HCT116 (cell line): ENCODE measurements around the gene NAV1. TPM values are rescaled to one million over a fixed set of nuclear protein-coding genes. Genes with fewer than 3 reads are reported as not detected.

Source experiments
- ATAC-seq: fragments of 200-7000 bp; cut with Tn5 transposase; 2 replicates; pipeline ENCODE4 v1.9.1; 2020; ENCODE audit warnings: mild to moderate bottlenecking, moderate library complexity
- BruUV-seq: library from RNA; stranded (reverse); fragments of 400-500 nt; replicated peaks from 2 replicates; lab custom pipeline; 2021; lab: Mats Ljungman, UMichigan
- CTCF ChIA-PET: fragments of 300-600 bp; sonication (Branson Sonifier 250); formaldehyde crosslinking; loops from one replicate; lab custom pipeline; 2021; ENCODE audit warnings: antibody characterized with exemption; lab: Charles Lee
- POLR2A ChIA-PET: fragments of 300-600, 350-600 bp; sonication (Branson Sonifier 250); formaldehyde crosslinking; loops from one replicate; lab custom pipeline; 2021; ENCODE audit warnings: antibody characterized with exemption; lab: Charles Lee
- RAD21 ChIA-PET, 2 experiments: fragments of 300-600 bp; sonication (Branson Sonifier 250); formaldehyde crosslinking; loops; one replicate each; lab custom pipeline; 2023; ENCODE audit warnings: low total read pairs in 2 of 2; ENCODE audit not compliant: uncharacterized antibody in 2 of 2, unreplicated experiment in 2 of 2, low non-redundant PET in 1 of 2; lab: Charles Lee
- DNase-seq: peaks from one replicate; pipeline ENCODE4 v3.0.0-alpha.2; 2010; ENCODE audit warnings: low read depth, low spot score
- H2AFZ ChIP-seq: fragments of 200-600 bp; shearing (Covaris generic), sonication (generic); 2 replicates; pipeline ENCODE4 v1.6.1; 2017; ENCODE audit warnings: low read depth, mixed run types, mixed read lengths, antibody characterized with exemption, low read length; ENCODE audit not compliant: poor library complexity, severe bottlenecking
- H3K27ac ChIP-seq: 2 replicates; pipeline ENCODE4 v1.5.1; 2012; ENCODE audit warnings: low read depth, low read length
- H3K27me3 ChIP-seq: fragments of 200-600 bp; sonication (generic); 2 replicates; pipeline ENCODE4 v1.6.1; 2016; ENCODE audit warnings: mixed run types, low read length, mixed read lengths; ENCODE audit not compliant: insufficient read depth
- H3K36me3 ChIP-seq, 2 experiments: fragments of 200-500 bp in 1 of 2; fragments of 200-600 bp in 1 of 2; sonication (Bioruptor generic) in 1 of 2; sonication (generic) in 1 of 2; 2 replicates each; pipeline versions ENCODE4 v1.5.1 to v1.6.1; 2014 to 2016; ENCODE audit warnings: low read length in 2 of 2, inconsistent platforms in 1 of 2, mixed read lengths in 1 of 2, mixed run types in 1 of 2; ENCODE audit not compliant: insufficient read depth in 2 of 2, control insufficient read depth in 1 of 2
- H3K4me1 ChIP-seq, 2 experiments: fragments of 200-600 bp in 1 of 2; sonication (generic) in 1 of 2; 2 replicates each; pipeline versions ENCODE4 v1.5.1 to v1.6.1; 2012 to 2017; ENCODE audit warnings: low read length in 2 of 2, inconsistent platforms in 1 of 2, mild to moderate bottlenecking in 1 of 2, mixed read lengths in 1 of 2, mixed run types in 1 of 2, moderate library complexity in 1 of 2; ENCODE audit not compliant: insufficient read depth in 2 of 2, control insufficient read depth in 1 of 2
- H3K4me2 ChIP-seq: fragments of 200-600 bp; sonication (generic); 2 replicates; pipeline ENCODE4 v1.6.1; 2017; ENCODE audit warnings: mixed run types, low read length, mixed read lengths
- H3K4me3 ChIP-seq, 2 experiments: fragments of 200-600 bp in 1 of 2; sonication (generic) in 1 of 2; replicated peaks in 1 of 2; 2 replicates each; pipeline ENCODE4 v1.5.1; 2011 to 2016; ENCODE audit warnings: low read length in 2 of 2, control low read depth in 1 of 2, low read depth in 1 of 2, mild to moderate bottlenecking in 1 of 2, mixed read lengths in 1 of 2, mixed run types in 1 of 2
- H3K79me2 ChIP-seq: fragments of 200-600 bp; sonication (generic); 2 replicates; pipeline ENCODE4 v1.6.1; 2017; ENCODE audit warnings: mild to moderate bottlenecking, mixed run types, low read length, moderate library complexity, mixed read lengths; ENCODE audit not compliant: insufficient read depth
- H3K9ac ChIP-seq: fragments of 200-600 bp; sonication (generic); 2 replicates; pipeline ENCODE4 v1.6.1; 2016; ENCODE audit warnings: low read length, mixed read lengths
- H3K9me2 ChIP-seq: fragments of 200-600 bp; sonication (generic), shearing (Covaris generic); 2 replicates; pipeline ENCODE4 v1.6.1; 2017; ENCODE audit warnings: mixed run types, mild to moderate bottlenecking, moderate library complexity; ENCODE audit not compliant: insufficient read depth
- H3K9me3 ChIP-seq, 2 experiments: fragments of 200-500 bp in 1 of 2; fragments of 200-600 bp in 1 of 2; sonication (Bioruptor generic) in 1 of 2; sonication (generic) in 1 of 2; 2 replicates each; pipeline ENCODE4 v1.6.1; 2014 to 2017; ENCODE audit warnings: low read length in 2 of 2, mixed read lengths in 2 of 2, inconsistent platforms in 1 of 2, low read depth in 1 of 2, mild to moderate bottlenecking in 1 of 2, mixed run types in 1 of 2, moderate library complexity in 1 of 2; ENCODE audit not compliant: control insufficient read depth in 1 of 2, insufficient read depth in 1 of 2
- H4K20me1 ChIP-seq: fragments of 200-600 bp; sonication (generic), shearing (Covaris generic); 2 replicates; pipeline ENCODE4 v1.6.1; 2017; ENCODE audit warnings: mixed run types, mild to moderate bottlenecking, moderate library complexity; ENCODE audit not compliant: insufficient read depth
- ATF3 ChIP-seq: IDR thresholded peaks from 2 replicates; pipeline ENCODE4 v1.6.1; 2012
- CEBPB ChIP-seq: IDR thresholded peaks from 2 replicates; pipeline ENCODE4 v1.6.1; 2012; ENCODE audit warnings: low read depth
- CTCF ChIP-seq, 3 experiments: fragments of 200-600 bp in 1 of 3; sonication (generic) in 1 of 3; IDR thresholded peaks in 2 of 3; conservative IDR thresholded peaks in 1 of 3; 2 replicates each; pipeline ENCODE4 v1.5.1; 2012 to 2017; ENCODE audit warnings: low read depth in 2 of 3, low read length in 2 of 3, antibody characterized with exemption in 1 of 3, borderline replicate concordance in 1 of 3, control low read depth in 1 of 3, mild to moderate bottlenecking in 1 of 3, mixed read lengths in 1 of 3, mixed run types in 1 of 3, moderate library complexity in 1 of 3; ENCODE audit not compliant: insufficient read depth in 1 of 3
- EGR1 ChIP-seq: IDR thresholded peaks from 2 replicates; pipeline ENCODE4 v1.6.1; 2012; ENCODE audit warnings: low read depth
- ELF1 ChIP-seq: IDR thresholded peaks from 2 replicates; pipeline ENCODE4 v1.6.1; 2012; ENCODE audit warnings: low read depth, borderline replicate concordance
- EZH2 ChIP-seq: fragments of 200-600 bp; sonication (generic); IDR thresholded peaks from 2 replicates; pipeline ENCODE4 v1.6.1; 2017; ENCODE audit warnings: antibody characterized with exemption, mixed run types
- FOSL1 ChIP-seq: IDR thresholded peaks from 2 replicates; pipeline ENCODE4 v1.6.1; 2012; ENCODE audit warnings: low read depth
- JUND ChIP-seq: IDR thresholded peaks from 2 replicates; pipeline ENCODE4 v1.6.1; 2012
- POLR2A ChIP-seq: IDR thresholded peaks from 2 replicates; pipeline ENCODE4 v1.7.0; 2011; ENCODE audit warnings: borderline replicate concordance; ENCODE audit not compliant: insufficient read depth, insufficient read length; ENCODE audit errors: extremely low read depth
- POLR2AphosphoS5 ChIP-seq: IDR thresholded peaks from 2 replicates; pipeline ENCODE4 v1.6.1; 2011; ENCODE audit warnings: mild to moderate bottlenecking, low read depth, low read length, moderate library complexity
- RAD21 ChIP-seq: IDR thresholded peaks from 2 replicates; pipeline ENCODE4 v1.6.1; 2012; ENCODE audit warnings: low read depth, mild to moderate bottlenecking
- REST ChIP-seq: IDR thresholded peaks from 2 replicates; pipeline ENCODE4 v1.6.1; 2012; ENCODE audit warnings: low read depth
- SP1 ChIP-seq: IDR thresholded peaks from 2 replicates; pipeline ENCODE4 v1.6.1; 2012; ENCODE audit warnings: low read depth
- TCF7L2 ChIP-seq: IDR thresholded peaks from 2 replicates; pipeline ENCODE4 v1.7.0; 2011; ENCODE audit warnings: borderline replicate concordance, inconsistent platforms; ENCODE audit not compliant: insufficient read depth, insufficient read length; ENCODE audit errors: extremely low read depth
- YY1 ChIP-seq: IDR thresholded peaks from 2 replicates; pipeline ENCODE4 v1.6.1; 2011; ENCODE audit warnings: low read length, low read depth, moderate library complexity, mild to moderate bottlenecking; ENCODE audit not compliant: insufficient replicate concordance; ENCODE audit errors: extremely low read depth
- ZFX ChIP-seq: fragments of 450-650 bp; IDR thresholded peaks from 2 replicates; pipeline ENCODE4 v1.6.1; 2017
- ZNF274 ChIP-seq: fragments of 200-500 bp; sonication (Bioruptor generic); IDR thresholded peaks from 2 replicates; pipeline ENCODE4 v1.6.1; 2014; ENCODE audit warnings: mild to moderate bottlenecking, low read depth, low read length, inconsistent platforms
- intact Hi-C: fragments of 100-400 bp; cut with micrococcal nuclease; formaldehyde crosslinking; loops from 2 replicates; pipeline ENCODE4 v1.10.0; 2022
- total RNA-seq: library from RNA; stranded (reverse); gene quantifications from one replicate; pipeline ENCODE4 v1.2.1, GENCODE V29; 2021; ENCODE audit not compliant: unreplicated experiment

The NAV1 gene
- total RNA-seq, 1 experiment from 2014 or later: 22.8 TPM

GRCh38 chr1:201568859-201569294, 29.9 kb downstream of the NAV1 start:
- Histone ChIP-seq H3K4me1 (no peaks in the 10 kb centered on the region), H3K27me3 (no peaks in the 10 kb centered on the region), H3K4me3 (no peak overlapping the region), H3K9me3 (no peaks in the 10 kb centered on the region), H3K9ac (no peak overlapping the region), H3K36me3 (no peaks in the 10 kb centered on the region), H3K9me2 (no peaks in the 10 kb centered on the region), H3K4me2 (no peak overlapping the region), H3K27ac (no peak overlapping the region), H2AFZ (no peak overlapping the region), H3K79me2 (no peaks in the 10 kb centered on the region), H4K20me1 (no peaks in the 10 kb centered on the region)
- intact Hi-C loops: no loop called here
- DNase-seq (no peak), ATAC-seq (no peak)
- ChIA-PET CTCF (interaction anchor here (0.6 kb wide), 1 partner anchor 772 kb away, joined by 3 read pairs; no protein-coding TSS in a partner anchor), RAD21 (no interaction called here), POLR2A (no interaction called here)
- no TSS peak for BruUV-seq
- TF ChIP-seq EGR1 (no peak), YY1 (no peak), SP1 (no peak), ZNF274 (no peak), POLR2A (no peak), ELF1 (no peak), POLR2AphosphoS5 (no peak), CEBPB (no peak), JUND (no peak), REST (no peak), CTCF (IDR thresholded peaks at IDR 0.05 in 2 of 3, conservative IDR thresholded peaks at IDR 0.05 in 1 of 3; ENCODE audit: borderline replicate concordance in 1 of 3, insufficient read depth in 1 of 3, low read depth in 2 of 3, low read length in 2 of 3) (no peak), EZH2 (no peak), TCF7L2 (no peak), FOSL1 (no peak), ATF3 (no peak), RAD21 (no peak), ZFX (no peak)
